GM12865 (cell line): ENCODE results near the gene SRSF11.
"Not testable (repeated sequence)": the region's sequence is repeated elsewhere in the genome, so short reads cannot be mapped to it uniquely, and the experiment has no call there.

Experiments used
- DNase-seq: peaks from one replicate; pipeline ENCODE4 v3.0.0; 2010; ENCODE audit warnings: low read depth
- H3K4me3 ChIP-seq: 2 replicates; pipeline ENCODE4 v1.5.1; 2011; ENCODE audit warnings: mild to moderate bottlenecking, low read depth, low read length, control low read depth
- TF ChIP-seq, protein P1 (sequence below): IDR thresholded peaks from 2 replicates; pipeline ENCODE4 v1.5.1; 2011; ENCODE audit warnings: low read length, control low read depth, low read depth, inconsistent platforms; ENCODE audit not compliant: insufficient read depth; ENCODE audit errors: missing control alignments

SRSF11 gene

DNA sequence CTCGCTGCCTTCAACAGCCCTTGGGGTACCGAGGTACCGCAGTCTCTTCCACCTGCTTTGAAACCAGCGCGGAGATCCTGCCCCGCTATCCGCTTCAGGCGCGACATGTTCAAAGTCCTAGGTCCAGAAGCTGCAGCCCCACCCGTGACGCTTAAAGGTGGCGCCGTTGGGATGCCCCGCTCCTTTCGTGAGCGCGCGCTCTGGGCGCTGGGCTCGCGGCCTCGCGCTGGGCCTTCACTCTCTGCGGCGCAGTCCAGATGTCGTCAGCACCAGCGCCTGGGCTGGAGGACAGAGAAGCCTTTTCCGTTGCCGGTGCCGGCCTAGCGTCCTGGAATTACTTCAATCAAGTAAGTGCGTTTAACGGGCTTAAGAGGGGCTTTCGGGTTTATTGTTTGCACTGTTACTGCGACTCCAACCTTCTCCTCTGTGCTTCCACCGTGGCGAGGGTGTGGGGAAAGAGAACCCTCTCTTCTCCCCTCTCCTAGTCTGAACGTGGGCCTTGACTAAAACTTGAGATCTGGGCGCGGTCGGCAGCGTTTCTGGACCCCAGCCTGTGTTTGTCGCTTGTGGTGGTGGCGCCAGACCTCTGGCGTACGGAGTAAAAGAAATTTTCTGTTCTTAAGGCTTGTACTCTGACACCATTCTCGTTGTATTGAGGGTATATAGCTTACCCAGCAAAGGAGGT, 15.6 kb upstream of the SRSF11 start, which contains the start of gene LRRC40:
Gene LRRC40, minus strand, starts transcription at position 146 of the 685 bp plus-strand sequence. Its CDS starts 39 bp downstream, at position 107.
- peak within 1 kb of the TSS; percentile 83 for H3K4me3 ChIP-seq
- DNase-seq: peak; percentile 96
- TF ChIP-seq, protein P1, sequence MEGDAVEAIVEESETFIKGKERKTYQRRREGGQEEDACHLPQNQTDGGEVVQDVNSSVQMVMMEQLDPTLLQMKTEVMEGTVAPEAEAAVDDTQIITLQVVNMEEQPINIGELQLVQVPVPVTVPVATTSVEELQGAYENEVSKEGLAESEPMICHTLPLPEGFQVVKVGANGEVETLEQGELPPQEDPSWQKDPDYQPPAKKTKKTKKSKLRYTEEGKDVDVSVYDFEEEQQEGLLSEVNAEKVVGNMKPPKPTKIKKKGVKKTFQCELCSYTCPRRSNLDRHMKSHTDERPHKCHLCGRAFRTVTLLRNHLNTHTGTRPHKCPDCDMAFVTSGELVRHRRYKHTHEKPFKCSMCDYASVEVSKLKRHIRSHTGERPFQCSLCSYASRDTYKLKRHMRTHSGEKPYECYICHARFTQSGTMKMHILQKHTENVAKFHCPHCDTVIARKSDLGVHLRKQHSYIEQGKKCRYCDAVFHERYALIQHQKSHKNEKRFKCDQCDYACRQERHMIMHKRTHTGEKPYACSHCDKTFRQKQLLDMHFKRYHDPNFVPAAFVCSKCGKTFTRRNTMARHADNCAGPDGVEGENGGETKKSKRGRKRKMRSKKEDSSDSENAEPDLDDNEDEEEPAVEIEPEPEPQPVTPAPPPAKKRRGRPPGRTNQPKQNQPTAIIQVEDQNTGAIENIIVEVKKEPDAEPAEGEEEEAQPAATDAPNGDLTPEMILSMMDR: no peak

DNA sequence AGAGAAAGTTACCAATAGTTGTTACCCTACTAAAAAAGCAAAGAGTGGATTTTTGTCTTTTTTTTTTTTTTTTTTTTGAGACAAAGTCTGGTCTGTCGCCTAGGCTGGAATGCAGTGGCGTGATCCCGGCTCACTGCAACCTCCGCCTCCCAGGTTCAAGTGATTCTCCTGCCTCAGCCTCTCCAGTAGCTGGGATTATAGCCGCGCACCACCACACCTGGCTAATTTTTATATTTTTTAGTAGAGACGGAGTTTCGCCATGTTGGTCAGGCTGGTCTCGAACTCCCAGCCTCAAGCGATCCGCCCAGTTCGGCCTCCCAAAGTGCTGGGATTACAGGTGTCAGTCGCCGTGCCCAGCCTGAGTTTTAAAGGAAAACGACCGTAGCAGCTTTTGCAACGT, 14.3 kb upstream of the SRSF11 start:
- not testable (repeated sequence) for DNase-seq
- peak overlapping the region; percentile 83 for H3K4me3 ChIP-seq

DNA sequence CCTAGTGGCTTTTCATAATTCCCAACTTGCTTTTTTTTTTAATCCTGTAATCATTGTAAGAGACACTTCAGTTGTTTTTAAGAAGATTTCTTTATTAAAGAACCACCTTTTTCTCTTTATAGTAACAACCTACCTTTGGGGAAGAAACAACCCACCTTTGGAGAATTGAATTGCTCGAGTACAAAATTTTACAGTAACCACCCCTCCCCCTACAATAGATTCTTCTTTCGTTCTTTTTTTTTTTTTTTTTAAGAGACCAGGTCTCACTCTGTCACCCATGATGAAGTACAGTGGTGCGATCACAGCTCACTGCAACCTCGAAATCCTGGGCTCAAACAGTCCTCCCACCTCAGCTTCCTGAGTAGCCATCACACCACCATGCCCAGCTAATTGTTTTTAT, 13.7 kb upstream of the SRSF11 start:
- H3K4me3 ChIP-seq: no peak overlapping the region
- no peak for DNase-seq
- TF ChIP-seq, protein P1: no peak

DNA sequence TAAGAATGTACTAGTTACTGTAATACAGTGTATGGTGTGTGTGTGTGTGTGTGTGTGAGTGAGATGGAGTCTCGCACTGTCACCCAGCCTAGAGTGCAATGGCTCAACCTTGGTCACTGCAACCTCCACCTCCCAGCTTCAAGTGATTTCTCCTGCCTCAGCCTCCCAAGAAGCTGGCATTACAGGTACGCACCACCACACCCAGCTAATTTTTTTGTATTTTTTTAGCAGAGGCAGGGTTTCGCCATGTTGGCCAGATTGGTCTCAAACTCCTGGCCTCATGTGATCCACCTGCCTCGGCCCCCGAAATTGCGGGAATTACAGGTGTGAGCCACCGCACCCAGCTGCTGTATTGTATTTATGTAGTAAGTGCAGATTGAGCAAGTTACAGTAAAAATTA, 12.9 kb upstream of the SRSF11 start:
- no peak overlapping the region for H3K4me3 ChIP-seq
- TF ChIP-seq, protein P1: no peak
- no peak for DNase-seq

DNA sequence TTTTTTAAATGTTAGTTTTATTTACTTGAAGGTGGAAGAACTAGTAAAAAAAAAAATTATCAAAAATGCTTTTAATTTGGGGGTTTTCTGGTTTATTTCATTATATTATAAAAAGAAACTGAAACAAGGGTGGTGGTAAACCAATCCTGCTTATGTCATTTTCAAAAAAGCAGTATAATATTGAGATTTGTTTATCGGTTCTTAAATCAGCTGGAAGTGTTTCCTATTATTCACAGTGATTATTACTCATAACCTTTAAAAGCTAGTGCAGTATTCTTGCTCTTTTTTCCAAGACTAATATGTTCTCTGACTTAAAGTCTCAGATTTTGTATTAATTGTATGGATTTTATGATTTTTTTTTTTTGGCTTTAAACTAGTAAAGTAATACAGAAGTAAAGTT, 10.4 kb upstream of the SRSF11 start:
- no peak overlapping the region for H3K4me3 ChIP-seq
- no peak for DNase-seq
- TF ChIP-seq, protein P1: no peak

DNA sequence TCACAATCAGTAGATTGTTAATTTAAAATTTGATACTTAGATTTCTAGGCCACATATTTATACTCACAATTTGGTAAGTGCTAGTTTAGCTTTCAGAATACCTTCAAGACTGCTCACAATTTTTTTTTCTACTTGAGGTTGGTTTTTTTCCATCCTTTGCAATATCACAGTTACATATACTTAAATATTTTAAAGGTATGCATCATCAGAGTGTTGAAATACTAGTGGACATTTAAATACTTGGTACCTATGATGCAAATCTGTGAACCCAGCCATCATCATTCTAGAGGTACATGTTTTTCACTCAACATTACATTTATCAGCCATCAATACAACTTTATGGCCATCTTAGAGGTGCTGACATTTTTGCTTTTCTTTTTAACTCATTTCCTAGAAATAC, 9.6 kb upstream of the SRSF11 start:
- no peak overlapping the region for H3K4me3 ChIP-seq
- TF ChIP-seq, protein P1: no peak
- no peak for DNase-seq

DNA sequence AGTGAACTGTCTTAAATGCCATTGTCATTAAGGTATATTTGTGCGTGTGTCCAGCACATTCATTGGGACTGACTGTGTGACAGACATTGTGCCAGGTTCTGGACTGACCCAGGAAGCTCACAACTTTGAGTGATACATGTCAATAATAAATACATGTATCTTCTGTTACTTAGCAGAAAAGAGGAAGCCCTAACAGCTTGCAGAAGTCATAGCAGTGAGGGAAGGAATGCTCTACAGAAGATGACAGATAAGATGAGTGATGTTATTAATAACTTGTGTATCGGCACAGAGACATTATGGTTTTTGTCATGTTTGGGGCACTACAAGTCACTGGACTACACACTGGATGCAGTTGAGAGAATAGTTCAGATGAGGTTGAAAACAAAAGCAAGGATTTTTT, 1.2 kb upstream of the SRSF11 start:
- peak; percentile 13 for DNase-seq
- TF ChIP-seq, protein P1: no peak
- no peak overlapping the region for H3K4me3 ChIP-seq
